Measurements from ENCODE around the gene ARL1.
"Not testable (repeated sequence)": the region's sequence is repeated elsewhere in the genome, so short reads cannot be mapped to it uniquely, and the experiment has no call there.

DNA sequence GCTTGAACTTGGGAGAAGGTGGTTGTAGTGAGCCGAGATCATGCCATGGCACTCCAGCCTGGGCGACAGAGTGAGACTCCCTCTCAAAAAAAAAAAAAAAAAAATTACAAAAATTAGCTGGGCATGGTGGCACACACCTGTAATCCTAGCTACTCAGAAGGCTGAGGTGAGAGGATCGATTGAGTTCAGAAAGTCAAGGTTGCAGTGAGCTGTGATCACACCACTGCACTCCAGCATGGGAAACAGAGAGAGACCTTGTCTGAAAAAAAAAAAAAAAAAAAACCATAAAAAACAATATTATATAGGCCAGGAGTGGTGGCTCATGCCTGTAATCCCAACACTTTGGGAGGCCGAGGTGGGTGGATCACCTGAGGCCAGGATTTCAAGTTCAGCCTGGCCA, 14.5 kb upstream of the ARL1 start:
- TF ChIP-seq CTCF (IDR thresholded peaks at IDR 0.05; ENCODE audit: insufficient read depth, low read depth, low read length); EZH2 (IDR thresholded peaks at IDR 0.05; ENCODE audit: insufficient read depth, low read length): not testable (repeated sequence)
